T-cell (primary cell): ENCODE results near the gene EEFSEC. TPM values are rescaled to one million over a fixed set of nuclear protein-coding genes. Genes with fewer than 3 reads are reported as not detected.

ENCODE experiments used
- ATAC-seq, 4 experiments: fragments of 200-7000 bp in 3 of 4; fragments of 150-1000 bp in 1 of 4; cut with Tn5 transposase; replicated peaks in 1 of 4; 1 replicate in 3 of 4; 2 replicates in 1 of 4; pipeline ENCODE4 v1.10.0; 2021; ENCODE audit warnings: moderate library complexity in 3 of 4, mild to moderate bottlenecking in 2 of 4, moderate number of reproducible peaks in 1 of 4
- CTCF ChIA-PET, 2 donors: fragments of 300-600 bp; sonication (Branson Sonifier 250); formaldehyde crosslinking; loops; one replicate each; lab custom pipeline; 2022; ENCODE audit warnings: antibody characterized with exemption in 2 of 2; lab: Charles Lee
- POLR2A ChIA-PET, 2 donors: fragments of 300-600 bp; sonication (Branson Sonifier 250); formaldehyde crosslinking; loops; one replicate each; lab custom pipeline; 2022; ENCODE audit warnings: antibody characterized with exemption in 2 of 2; lab: Charles Lee
- DNase-seq, 35 experiments: peaks; one replicate each; pipeline versions ENCODE4 v3.0.0 to v3.0.0-alpha.2; 2013 to 2023
- H3K27ac ChIP-seq: one replicate; pipeline ENCODE4 v1.5.1; 2013; ENCODE audit warnings: low read length
- H3K27me3 ChIP-seq, 2 experiments: replicated peaks in 1 of 2; 1 replicate in 1 of 2; 2 replicates in 1 of 2; pipeline versions ENCODE4 v1.6.1 to v1.7.0; 2013; ENCODE audit warnings: low read length in 1 of 2, mixed read lengths in 1 of 2; ENCODE audit not compliant: control insufficient read depth in 2 of 2, insufficient read depth in 2 of 2; ENCODE audit errors: extremely low read depth in 1 of 2
- H3K36me3 ChIP-seq, 2 donors: 1 replicate in 1 of 2; 2 replicates in 1 of 2; pipeline versions ENCODE4 v1.6.1 to v1.7.0; 2013; ENCODE audit warnings: low read length in 1 of 2; ENCODE audit not compliant: control insufficient read depth in 2 of 2, insufficient read depth in 1 of 2; ENCODE audit errors: extremely low read depth in 1 of 2
- H3K4me1 ChIP-seq, 2 experiments: 1 replicate in 1 of 2; 2 replicates in 1 of 2; pipeline versions ENCODE4 v1.6.1 to v1.7.0; 2013; ENCODE audit warnings: low read length in 2 of 2, mixed read lengths in 1 of 2; ENCODE audit not compliant: insufficient read depth in 2 of 2, control insufficient read depth in 1 of 2; ENCODE audit errors: extremely low read depth in 1 of 2
- H3K4me3 ChIP-seq, 2 donors: 1 replicate in 1 of 2; 2 replicates in 1 of 2; pipeline versions ENCODE4 v1.5.1 to v1.7.0; 2013; ENCODE audit warnings: mild to moderate bottlenecking in 2 of 2, low read length in 1 of 2, moderate library complexity in 1 of 2; ENCODE audit not compliant: control insufficient read depth in 1 of 2; ENCODE audit errors: extremely low read depth in 1 of 2
- H3K9me3 ChIP-seq: 2 replicates; pipeline ENCODE4 v1.7.0; 2013
- H3K27ac Mint-ChIP-seq, 2 donors: one replicate each; pipeline ENCODE4 v1.8.0; 2020 to 2021; ENCODE audit warnings: mild to moderate bottlenecking in 2 of 2, mixed read lengths in 2 of 2
- H3K27me3 Mint-ChIP-seq, 2 donors: one replicate each; pipeline ENCODE4 v1.8.0; 2021 to 2022; ENCODE audit warnings: mixed read lengths in 2 of 2
- H3K36me3 Mint-ChIP-seq: one replicate; pipeline ENCODE4 v1.8.0; 2021; ENCODE audit warnings: mixed read lengths
- H3K4me1 Mint-ChIP-seq, 3 donors: one replicate each; pipeline ENCODE4 v1.8.0; 2020 to 2022; ENCODE audit warnings: mixed read lengths in 3 of 3, mild to moderate bottlenecking in 1 of 3
- H3K4me3 Mint-ChIP-seq, 3 donors: one replicate each; pipeline ENCODE4 v1.8.0; 2020 to 2022; ENCODE audit warnings: mild to moderate bottlenecking in 3 of 3, mixed read lengths in 3 of 3, moderate library complexity in 3 of 3
- H3K9me3 Mint-ChIP-seq, 3 donors: one replicate each; pipeline ENCODE4 v1.8.0; 2020 to 2022; ENCODE audit warnings: mixed read lengths in 3 of 3
- WGBS: methylation state at CpG from one replicate; pipeline ENCODE4 v1.1.5; 2013; ENCODE audit warnings: missing lambda C conversion rate; ENCODE audit not compliant: insufficient coverage; 5-methylcytosine and 5-hydroxymethylcytosine counted together
- total RNA-seq, 35 experiments: library from RNA in 6 of 35; stranded (reverse) in 6 of 35; fragments of 120-200 nt in 1 of 35; gene quantifications; one replicate each; pipeline versions ENCODE4 v1.2.1 to v1.2.4 and lab custom pipeline; 2013 to 2026

The EEFSEC gene
- total RNA-seq, 5 donors from 2014 or later (not counting 1 experiment from before 2014, with no cell fraction given): 15.9 to 21.1 (median 19.1) TPM

- DNase-seq (no peak), ATAC-seq (no peak)
- CTCF ChIA-PET: no interaction called here
- H3K4me1 Mint-ChIP-seq: no peaks in the 10 kb centered on the region
- H3K36me3 Mint-ChIP-seq: peaks cover 25% of the 10 kb centered on the region
- Histone ChIP-seq H3K36me3 (peaks cover 13 to 19% of the 10 kb centered on the region in 2 donors), H3K27ac (no peak overlapping the region), H3K27me3 (no peaks in the 10 kb centered on the region), H3K4me3 (no peak overlapping the region), H3K9me3 (no peaks in the 10 kb centered on the region), H3K4me1 (no peaks in the 10 kb centered on the region)
- no peaks in the 10 kb centered on the region for H3K27me3 Mint-ChIP-seq
- whole genome bisulfite sequencing: 96% methylated on average over 8 of the region's 10 CpGs
- H3K4me3 Mint-ChIP-seq: no peak overlapping the region
- H3K27ac Mint-ChIP-seq: no peak overlapping the region
- no peaks in the 10 kb centered on the region for H3K9me3 Mint-ChIP-seq
- POLR2A ChIA-PET: no interaction called here
These were observed 200.9 kb downstream of the EEFSEC start for GRCh38 chr3:128353991-128354687.

DNA sequence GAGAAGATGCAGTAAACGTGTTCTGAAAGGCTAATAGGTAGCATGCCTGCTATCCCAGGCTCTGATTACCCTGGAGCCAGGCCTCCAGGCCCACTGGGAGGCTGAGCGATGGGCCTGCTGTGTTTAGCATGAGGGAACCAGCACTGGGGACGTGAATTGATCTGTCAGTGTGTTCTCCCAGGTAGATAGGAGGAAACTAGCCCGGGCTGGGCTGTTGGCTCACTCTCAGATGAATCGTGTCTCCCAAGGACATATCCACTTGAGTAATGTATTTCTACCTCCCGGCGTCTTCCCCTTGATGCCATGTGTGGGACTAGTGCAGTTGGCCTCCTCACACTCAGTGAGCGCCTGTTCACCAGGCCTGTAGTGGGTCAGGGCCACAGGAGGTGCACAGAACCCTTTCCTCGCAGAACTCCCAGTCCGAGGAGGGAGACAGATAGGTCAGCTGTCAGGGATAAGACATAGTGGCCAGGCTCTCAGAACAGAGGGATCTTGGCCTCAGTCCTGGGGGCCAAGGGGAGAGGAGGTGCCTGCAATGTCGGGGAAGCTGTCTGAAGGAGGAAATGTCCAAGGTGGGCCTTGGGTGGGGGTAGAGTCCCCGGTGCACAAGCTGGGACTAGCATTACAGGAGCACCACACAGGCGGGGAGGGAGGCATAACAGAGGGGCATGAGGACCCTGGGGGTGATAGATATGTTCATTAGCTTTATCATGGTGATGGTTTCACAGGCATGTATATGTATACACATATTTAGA, 201.7 kb downstream of the EEFSEC start:
- Histone ChIP-seq H3K36me3 (peaks cover 14 to 23% of the 10 kb centered on the region in 2 donors), H3K4me1 (no peaks in the 10 kb centered on the region), H3K4me3 (no peak overlapping the region), H3K27me3 (no peaks in the 10 kb centered on the region), H3K27ac (no peak overlapping the region), H3K9me3 (no peaks in the 10 kb centered on the region)
- H3K36me3 Mint-ChIP-seq: peaks cover 26% of the 10 kb centered on the region
- 96% methylated on average over 9 of the region's 13 CpGs for WGBS
- ChIA-PET POLR2A (interaction anchor here in 1 of 2 donors (0.6 kb wide), 1 partner anchor 678 kb away, joined by 8 read pairs; no protein-coding TSS in a partner anchor), CTCF (no interaction called here)
- H3K27me3 Mint-ChIP-seq: no peaks in the 10 kb centered on the region
- ATAC-seq (no peak), DNase-seq (no peak)
- no peak overlapping the region for H3K4me3 Mint-ChIP-seq
- H3K4me1 Mint-ChIP-seq: no peaks in the 10 kb centered on the region
- no peaks in the 10 kb centered on the region for H3K9me3 Mint-ChIP-seq
- H3K27ac Mint-ChIP-seq: no peak overlapping the region

GRCh38 chr3:128355543-128355919, 202.2 kb downstream of the EEFSEC start:
- no peaks in the 10 kb centered on the region for H3K4me1 Mint-ChIP-seq
- no peak for ATAC-seq
- H3K36me3 ChIP-seq: peaks cover 17 to 25% of the 10 kb centered on the region in 2 donors
- H3K4me3 ChIP-seq: no peak overlapping the region
- H3K27me3 Mint-ChIP-seq: no peaks in the 10 kb centered on the region
- H3K9me3 Mint-ChIP-seq: no peaks in the 10 kb centered on the region
- H3K27ac ChIP-seq: no peak overlapping the region
- ChIA-PET POLR2A (interaction anchor here in 1 of 2 donors (0.6 kb wide), 1 partner anchor 678 kb away, joined by 8 read pairs; no protein-coding TSS in a partner anchor), CTCF (interaction anchor here in 1 of 2 donors (0.5 kb wide), 1 partner anchor 145 kb away, joined by 4 read pairs; no protein-coding TSS in a partner anchor)
- H3K36me3 Mint-ChIP-seq: peaks cover 26% of the 10 kb centered on the region
- WGBS: 81% methylated on average over 2 of the region's 2 CpGs
- DNase-seq: no peak
- no peak overlapping the region for H3K27ac Mint-ChIP-seq
- no peaks in the 10 kb centered on the region for H3K27me3 ChIP-seq
- H3K4me1 ChIP-seq: no peaks in the 10 kb centered on the region
- no peaks in the 10 kb centered on the region for H3K9me3 ChIP-seq
- H3K4me3 Mint-ChIP-seq: no peak overlapping the region

DNA sequence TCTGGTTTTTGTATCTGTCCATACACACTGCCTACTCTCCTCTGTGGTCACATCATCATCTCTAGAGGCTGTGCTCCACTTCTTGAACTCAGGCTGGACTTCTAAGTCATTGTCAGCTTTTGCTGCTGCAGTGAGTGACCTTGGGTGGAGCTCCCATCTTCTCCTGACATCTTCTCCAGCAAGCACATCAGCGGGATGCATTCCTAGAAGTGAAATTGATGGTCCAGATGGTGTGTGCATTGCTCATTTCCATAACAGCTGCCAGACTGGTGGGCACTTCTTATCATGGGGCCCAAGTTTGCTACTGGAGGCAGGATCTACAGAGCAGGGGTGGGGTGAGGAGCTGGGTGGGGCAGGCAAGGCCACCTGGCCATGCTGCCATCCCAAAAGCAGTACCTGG, 203.5 kb downstream of the EEFSEC start:
- H3K27ac Mint-ChIP-seq: no peak overlapping the region
- CTCF ChIA-PET: no interaction called here

GRCh38 chr3:128357538-128357937, 204.3 kb downstream of the EEFSEC start:
- peaks cover 16% of the 10 kb centered on the region for H3K36me3 Mint-ChIP-seq
- no peaks in the 10 kb centered on the region for H3K27me3 Mint-ChIP-seq
- CTCF ChIA-PET: no interaction called here
- Histone ChIP-seq H3K9me3 (no peaks in the 10 kb centered on the region), H3K27me3 (no peaks in the 10 kb centered on the region), H3K4me1 (no peaks in the 10 kb centered on the region), H3K36me3 (peaks cover 18 to 22% of the 10 kb centered on the region in 2 donors), H3K4me3 (no peak overlapping the region), H3K27ac (no peak overlapping the region)
- ATAC-seq: no peak
- 98% methylated on average over 6 of the region's 6 CpGs for WGBS
- no peaks in the 10 kb centered on the region for H3K4me1 Mint-ChIP-seq
- no peak overlapping the region for H3K27ac Mint-ChIP-seq
- no peak overlapping the region for H3K4me3 Mint-ChIP-seq
- POLR2A ChIA-PET: no interaction called here
- H3K9me3 Mint-ChIP-seq: no peaks in the 10 kb centered on the region
- no peak for DNase-seq

More for the DNA sequence above, 203.5 kb downstream of the EEFSEC start:
- Mint-ChIP-seq H3K36me3 (peaks cover 20% of the 10 kb centered on the region), H3K4me3 (no peak overlapping the region), H3K4me1 (no peaks in the 10 kb centered on the region), H3K27me3 (no peaks in the 10 kb centered on the region), H3K9me3 (no peaks in the 10 kb centered on the region)
- Histone ChIP-seq H3K27ac (no peak overlapping the region), H3K36me3 (peaks cover 15 to 25% of the 10 kb centered on the region in 2 donors), H3K9me3 (no peaks in the 10 kb centered on the region), H3K4me3 (no peak overlapping the region), H3K4me1 (no peaks in the 10 kb centered on the region), H3K27me3 (no peaks in the 10 kb centered on the region)
- POLR2A ChIA-PET: interaction anchor here in 1 of 2 donors (0.6 to 0.7 kb wide), 2 partner anchors 147 to 301 kb away, joined by 3 read pairs; no protein-coding TSS in a partner anchor
- no CpG with 5 or more reads among the region's 1 CpG for WGBS
- no peak for DNase-seq
- ATAC-seq: no peak

DNA sequence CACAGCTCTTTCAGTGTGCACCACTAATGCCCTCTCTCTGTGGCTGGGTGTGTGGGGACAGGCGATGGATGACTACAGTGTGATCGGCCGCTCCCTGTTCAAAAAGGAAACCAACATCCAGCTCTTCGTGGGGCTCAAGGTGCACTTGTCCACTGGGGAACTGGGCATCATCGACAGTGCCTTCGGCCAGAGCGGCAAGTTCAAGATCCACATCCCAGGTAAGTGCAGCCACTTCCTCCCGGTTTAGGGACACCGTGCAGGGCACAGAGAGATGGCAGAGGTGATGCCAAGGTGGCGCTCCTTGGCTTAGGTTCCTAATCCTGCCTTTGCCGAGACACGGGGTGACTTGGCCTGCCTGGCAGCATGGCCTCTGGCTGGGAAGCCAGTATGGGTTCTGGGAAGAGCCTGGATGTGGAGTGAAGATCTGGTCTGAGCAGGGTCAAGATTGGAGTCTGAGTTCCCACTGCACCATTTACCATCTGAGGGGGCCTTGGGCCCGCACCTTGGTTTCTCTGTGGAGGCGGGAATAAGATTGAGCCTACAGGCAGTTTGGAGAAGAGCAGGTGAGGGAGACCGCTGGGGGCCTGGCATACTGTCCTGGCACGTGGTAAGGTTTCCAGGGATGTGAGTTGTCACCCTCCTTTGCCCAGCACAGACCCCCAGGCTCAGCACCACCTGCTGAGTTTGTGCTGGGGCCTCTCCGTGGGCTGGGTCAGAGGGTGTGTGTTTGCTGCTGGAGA, 205.0 kb downstream of the EEFSEC start:
- Mint-ChIP-seq H3K27me3 (no peaks in the 10 kb centered on the region), H3K4me3 (no peak overlapping the region), H3K27ac (no peak overlapping the region), H3K36me3 (peaks cover 14% of the 10 kb centered on the region), H3K4me1 (no peaks in the 10 kb centered on the region), H3K9me3 (no peaks in the 10 kb centered on the region)
- WGBS: 95% methylated on average over 12 of the region's 17 CpGs
- CTCF ChIA-PET: no interaction called here
- DNase-seq (no peak), ATAC-seq (no peak)
- H3K4me3 ChIP-seq: no peak overlapping the region
- no peak overlapping the region for H3K27ac ChIP-seq
- no peaks in the 10 kb centered on the region for H3K9me3 ChIP-seq
- H3K36me3 ChIP-seq: peaks cover 18 to 22% of the 10 kb centered on the region in 2 donors
- POLR2A ChIA-PET: no interaction called here
- no peaks in the 10 kb centered on the region for H3K4me1 ChIP-seq
- H3K27me3 ChIP-seq: no peaks in the 10 kb centered on the region
